ENCODE data around the gene FXYD7.
"Not testable (repeated sequence)": the region's sequence is repeated elsewhere in the genome, so short reads cannot be mapped to it uniquely, and the experiment has no call there.

Gene FXYD7

DNA sequence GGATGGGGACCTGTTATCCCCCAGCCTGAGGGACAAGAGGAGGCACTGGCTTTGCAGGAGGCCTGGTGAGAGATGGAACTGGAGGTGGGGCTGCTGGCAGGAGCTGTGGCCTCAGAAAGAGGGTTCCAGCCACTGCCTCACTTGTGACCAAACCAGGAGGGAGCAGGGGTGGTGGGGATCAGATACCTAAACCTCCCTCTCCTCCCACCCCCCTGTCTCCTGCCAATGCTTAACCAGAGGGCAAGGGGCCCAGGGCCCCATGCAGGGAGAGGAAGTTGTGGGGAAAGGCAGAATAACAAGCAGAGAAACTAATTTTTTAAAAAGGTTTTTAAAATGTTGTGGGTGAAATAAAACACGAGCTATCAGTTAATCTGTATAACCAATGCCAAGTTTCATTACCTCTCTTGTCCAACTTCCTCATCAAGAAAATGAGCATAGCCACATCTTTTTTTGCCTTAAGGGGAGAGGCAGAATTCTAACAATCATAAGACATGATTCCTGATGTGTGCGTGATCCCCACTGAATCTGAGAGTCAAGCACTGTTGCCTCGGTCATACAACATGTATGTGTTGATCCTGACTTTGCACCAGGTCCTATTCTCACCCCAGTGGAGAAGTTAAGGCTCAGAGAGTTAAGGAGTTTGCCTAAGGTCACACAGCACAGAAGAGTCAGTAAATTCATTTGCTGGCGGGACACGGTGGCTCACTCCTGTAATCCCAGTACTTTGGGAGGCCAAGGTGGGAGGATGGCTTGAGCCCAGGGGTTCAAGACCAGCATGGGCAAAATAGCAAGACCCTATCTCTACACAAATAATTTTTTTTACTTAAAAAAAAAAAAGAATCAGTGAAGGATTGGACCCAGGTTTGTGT lies 24.4 kb downstream of the FXYD7 start:
- DNase-seq = peak; percentile 39

DNA sequence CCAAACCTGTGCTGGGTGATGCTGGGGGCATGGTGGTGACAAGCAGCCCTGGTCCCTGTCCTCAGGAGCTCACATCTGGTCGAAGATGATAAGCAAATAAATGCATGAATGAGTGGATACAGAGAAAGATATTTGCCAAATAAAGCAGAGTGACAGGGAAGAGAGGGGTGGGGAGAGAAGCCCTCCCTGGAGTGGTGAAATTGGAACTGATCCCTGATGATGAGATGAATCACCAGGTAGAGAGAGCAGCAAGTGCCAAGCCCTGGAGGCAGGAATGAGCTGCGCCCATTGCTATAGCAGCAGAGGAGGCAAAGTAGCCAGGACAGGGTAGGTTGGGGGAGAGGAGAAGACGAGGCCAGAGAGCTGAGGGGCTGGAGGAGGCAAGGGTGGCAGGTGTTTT lies 25.1 kb downstream of the FXYD7 start:
- DNase-seq = no peak

DNA sequence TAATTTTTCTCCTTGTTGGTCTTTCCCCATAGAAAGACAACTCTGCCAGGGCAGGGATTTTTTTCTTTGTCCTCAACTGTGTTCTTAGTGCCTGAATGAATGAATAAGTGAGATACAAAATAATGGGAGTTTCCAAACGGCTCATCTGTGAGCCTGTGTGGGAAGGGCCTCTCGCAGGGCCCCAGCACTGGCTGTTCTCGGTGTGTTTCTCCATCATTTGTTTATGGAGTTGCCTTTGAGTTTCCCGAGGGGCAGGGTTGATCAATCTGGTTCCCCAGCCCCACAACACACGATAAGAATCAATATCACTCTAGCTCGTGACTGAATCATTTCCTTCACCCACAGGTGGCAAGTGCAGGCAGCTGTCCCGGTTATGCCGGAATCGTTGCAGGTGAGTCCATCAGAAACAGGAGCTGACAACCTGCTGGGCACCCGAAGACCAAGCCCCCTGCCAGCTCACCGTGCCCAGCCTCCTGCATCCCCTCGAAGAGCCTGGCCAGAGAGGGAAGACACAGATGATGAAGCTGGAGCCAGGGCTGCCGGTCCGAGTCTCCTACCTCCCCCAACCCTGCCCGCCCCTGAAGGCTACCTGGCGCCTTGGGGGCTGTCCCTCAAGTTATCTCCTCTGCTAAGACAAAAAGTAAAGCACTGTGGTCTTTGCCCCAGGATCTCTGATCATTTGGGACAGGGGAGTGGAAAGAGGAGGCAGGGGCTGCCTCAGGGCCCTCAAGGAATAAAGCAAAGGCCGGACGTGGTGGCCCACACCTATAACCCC lies 26.4 kb downstream of the FXYD7 start:
- DNase-seq = no peak

DNA sequence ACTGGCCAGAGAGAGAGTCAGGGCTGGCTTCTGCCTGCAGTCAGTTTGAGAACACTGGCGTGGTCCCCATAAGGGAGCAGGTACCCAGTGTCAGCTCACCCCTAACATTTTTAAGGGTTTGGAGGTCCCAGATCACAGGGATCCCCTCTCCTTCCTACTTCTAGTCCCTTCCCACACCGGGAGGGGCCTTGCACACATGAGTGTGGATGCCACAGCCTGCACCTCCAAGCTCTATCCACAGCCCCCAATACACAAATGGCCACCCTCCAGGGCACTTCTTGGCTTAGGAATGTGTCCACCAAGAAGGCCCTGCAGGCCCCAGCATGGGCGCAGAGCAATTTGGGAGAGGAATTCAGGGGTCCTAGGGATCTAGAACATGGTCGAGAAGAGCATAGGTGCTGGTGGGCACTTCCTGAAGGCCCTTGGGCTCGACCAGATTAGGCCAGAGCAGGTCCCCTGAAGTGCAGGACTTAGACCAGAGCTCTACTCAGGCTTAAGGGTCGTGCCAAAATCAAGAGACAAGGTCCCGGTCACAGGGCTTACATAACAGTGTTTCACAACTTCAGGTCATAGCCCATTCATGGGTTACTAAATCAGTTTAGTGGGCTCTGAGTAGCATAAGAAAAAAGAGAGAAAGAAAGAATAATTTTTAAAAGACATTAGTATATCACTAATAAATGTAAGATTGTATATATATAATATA lies 27.5 kb downstream of the FXYD7 start:
- DNase-seq = no peak

DNA sequence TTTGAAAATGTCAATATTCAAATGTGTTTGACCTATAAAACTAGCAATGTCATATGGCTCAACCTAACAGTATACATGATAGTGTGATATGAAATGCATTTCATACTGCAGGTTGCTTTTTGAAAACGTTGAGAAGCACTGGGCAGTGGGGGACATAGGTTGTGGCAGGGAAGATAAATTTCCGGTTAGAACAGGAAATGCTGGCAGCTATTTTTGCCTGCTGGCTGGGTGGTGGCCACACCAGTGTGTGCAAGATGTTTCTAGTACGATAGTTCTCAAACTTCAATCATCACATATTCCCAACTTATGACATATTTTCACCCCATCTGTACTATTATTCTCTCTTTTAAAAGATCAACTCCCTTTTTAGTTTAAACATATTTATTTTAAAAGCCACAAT lies 28.7 kb downstream of the FXYD7 start:
- peak; percentile 34 for DNase-seq

DNA sequence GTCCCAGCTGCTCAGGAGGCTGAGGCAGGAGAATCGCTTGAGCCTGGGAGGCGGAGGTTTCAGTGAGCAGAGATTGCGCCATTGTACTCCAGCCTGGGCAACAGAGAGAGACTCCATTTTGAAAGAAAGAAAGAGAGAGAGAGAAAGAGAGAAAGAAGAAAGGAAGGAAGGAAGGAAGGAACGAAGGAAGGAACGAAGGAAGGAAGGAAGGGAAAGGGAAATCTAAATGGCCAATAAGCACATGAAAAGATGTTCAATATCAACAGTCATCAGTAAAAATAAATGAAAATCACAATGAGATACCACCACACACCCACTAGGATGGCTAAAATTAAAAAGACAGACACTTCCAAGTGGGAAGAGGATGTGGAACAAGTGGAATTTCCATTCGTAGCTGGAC lies 31.2 kb downstream of the FXYD7 start:
- DNase-seq = no peak

DNA sequence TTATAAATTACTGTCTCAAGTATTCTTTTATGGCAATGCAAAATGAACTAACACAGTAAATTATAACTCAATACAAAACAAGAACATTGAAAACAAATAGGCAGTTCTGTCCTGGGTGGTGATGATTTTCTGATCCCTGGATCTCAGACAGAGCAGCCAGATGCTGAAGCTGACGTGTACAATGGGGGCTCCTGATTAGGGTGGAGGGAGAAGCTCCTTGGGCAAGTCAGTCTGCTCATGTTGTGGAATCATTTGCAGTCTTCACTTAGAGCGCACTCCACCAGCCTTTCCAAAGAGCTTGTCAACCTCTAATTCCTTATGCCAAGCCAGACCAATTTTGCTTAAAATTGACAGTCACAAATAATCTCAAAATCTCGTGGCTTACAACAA lies 33.1 kb downstream of the FXYD7 start:
- DNase-seq = no peak

DNA sequence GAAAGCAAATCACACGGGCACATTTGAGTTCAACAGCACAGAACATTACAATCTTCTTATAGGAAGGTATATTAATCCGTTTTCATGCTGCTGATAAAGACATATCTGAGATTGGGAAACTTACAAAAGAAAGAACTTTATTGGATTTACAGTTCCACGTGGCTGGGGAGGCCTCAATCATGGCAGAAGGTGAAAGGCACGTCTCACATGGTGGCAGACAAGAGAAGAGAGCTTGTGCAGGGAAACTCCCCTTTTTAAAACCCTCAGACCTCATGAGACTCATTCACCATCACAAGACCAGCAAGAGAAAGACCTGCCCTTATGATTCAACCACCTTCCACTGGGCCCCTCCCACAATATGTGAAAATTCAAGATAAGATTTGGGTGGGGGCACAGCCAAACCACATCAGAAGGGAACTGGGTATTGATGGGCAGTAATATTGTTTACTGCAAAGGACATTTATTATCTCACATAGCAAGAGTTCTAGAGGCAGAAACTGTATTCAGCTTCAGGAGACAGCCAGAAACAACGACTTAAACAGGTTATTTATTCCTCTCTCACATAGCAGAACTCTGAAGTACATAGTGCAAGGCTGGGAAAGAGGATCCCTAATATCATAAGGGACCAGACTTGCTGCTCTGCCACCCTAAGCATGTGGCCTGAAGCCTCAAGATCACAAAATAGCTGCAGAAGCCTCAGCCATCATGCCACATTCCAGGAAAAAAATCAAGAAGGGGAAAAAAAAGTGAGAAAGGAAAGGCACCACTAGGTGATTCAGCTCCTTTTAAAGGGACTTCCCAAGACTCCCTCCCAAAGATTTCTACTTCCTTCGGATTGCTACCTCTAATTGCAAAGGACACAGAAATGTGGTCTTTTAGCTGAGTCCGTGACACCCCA lies 34.6 kb downstream of the FXYD7 start:
- DNase-seq = no peak

DNA sequence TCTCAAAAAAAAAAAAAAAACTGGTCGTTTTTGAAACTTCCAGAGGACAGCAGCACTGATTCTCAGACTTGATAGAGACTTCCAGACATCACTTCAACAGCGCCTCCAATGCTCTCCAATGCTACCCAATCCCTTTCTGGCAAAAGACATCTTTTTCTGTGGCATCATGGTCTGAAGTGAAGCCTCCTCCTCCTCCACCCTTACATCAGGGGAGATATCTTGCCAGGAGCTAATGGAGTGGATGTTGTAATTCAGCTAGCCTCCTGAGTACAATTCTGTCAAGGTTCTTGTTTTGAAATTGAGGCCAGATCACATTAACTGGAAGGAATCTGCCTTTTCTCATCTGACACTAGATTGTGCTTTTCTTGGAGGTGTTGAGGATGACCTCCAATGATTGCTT lies 35.6 kb downstream of the FXYD7 start:
- DNase-seq = no peak

DNA sequence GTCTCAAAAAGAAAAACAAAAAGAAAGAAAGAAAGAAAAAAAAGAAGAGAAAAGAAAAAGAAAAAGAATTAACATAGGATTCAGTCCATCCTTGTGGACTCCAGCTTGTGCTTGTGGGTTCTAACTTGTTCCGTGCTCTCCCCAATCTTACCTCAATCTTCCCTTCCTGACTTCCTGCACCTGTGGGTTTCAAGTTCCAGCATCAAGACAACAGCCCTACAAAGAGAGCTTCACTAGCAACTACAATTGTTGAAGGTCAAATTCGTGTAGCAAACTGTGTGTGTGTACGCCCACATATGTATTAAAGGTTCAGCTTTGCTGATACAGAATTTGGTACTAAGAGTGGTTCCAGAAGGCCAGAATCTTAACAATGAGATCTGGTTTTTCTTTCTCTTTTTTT lies 36.8 kb downstream of the FXYD7 start:
- DNase-seq = no peak

DNA sequence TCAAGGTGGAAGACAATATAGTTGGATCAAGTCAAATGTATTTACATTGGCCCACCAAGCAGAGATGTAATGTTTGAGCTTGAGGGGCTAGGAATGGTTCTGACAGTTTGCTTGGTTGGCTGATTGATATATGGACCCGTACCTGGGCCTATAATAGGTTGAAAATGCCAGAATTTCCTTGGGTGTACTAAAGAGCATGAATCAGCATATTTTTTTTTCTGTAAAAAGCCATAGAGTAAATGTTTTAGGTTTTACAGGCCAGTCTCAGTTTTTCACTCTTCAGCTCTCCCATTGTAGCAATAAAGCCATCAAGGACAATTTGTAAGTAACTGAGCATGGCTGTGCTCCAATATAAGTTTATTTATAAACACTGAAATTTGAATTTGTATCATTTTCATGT lies 38.3 kb downstream of the FXYD7 start:
- DNase-seq = no peak

DNA sequence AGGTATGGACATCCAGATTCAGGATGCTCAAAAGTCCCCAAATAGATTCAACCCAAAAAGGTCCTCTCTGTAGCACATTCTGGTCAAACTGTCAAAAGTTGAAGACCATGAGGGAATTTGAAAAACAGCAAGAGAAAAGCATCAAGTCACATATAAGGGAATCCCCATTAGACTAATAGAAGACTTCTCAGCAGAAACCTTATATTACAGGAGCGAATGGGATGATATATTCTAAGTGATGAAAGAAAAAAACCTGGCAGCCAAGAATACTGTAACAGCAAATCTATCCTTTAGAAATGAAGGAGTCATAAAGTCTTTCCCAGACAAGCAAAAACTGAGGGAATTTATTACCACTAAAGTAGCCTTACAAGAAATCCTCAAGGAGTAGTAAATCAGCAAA lies 41.2 kb downstream of the FXYD7 start:
- DNase-seq = no peak

DNA sequence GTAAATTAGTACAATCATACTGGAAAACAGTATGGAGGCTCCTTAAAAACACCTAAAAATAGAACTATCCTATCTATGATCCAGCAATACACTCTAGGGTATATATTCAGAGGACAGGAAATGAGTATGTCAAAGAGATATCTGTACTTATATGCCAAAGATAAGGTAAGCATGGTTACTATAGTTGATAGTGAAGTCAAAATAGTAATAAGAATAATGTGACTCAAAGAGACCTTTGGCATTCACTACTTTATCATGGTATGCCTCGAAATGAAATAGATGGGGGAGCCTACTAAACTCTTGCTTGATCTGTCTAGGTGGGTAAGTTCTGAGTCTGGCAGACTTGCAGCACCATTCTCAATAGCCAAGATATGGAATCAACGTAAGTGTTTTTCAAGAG lies 41.8 kb downstream of the FXYD7 start:
- DNase-seq = no peak

DNA sequence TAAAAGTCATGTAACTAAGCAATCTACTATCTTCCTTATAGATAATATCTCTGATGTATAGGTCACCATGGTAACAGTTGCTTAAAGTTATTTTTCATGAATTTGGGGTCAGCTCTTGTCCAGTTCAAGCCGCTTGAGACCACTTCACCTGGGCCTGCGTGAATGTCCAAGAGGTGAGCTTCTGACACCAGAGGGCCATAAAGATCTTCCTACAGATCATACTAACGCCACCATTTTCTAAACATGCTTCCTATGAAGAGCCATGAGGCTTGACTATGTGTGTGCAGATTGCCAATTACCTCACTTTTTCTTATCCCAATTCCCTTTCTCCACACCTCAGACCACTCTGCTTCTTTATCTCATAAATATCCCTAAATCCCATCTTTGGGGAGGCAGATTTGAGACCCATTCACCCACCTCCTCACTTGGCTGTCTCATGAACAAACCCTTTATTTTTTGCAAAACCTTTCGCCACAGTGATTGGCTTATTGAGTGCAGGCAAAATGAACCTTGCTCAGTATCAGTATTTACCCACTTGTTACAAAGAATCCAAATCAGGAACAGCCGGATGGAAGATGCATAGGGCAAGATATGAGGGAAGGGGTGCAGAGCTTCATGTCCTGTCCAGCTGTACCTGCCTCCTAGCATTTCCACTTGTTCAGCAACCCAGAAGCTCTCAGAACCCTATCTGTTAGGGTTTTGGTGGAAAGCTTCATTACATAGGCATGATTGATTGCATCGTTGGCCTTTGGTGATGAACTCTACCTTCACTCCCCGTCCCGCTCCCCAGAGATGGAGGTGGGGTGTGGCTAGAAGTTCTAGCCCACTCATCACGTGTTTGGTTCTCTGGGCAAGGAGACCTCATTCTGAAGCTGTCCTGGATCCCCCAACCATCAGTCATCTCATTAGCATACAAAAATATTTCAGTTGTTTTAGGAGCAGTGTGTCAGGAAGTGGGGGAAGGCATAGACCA lies 51.2 kb downstream of the FXYD7 start:
- no peak for DNase-seq

DNA sequence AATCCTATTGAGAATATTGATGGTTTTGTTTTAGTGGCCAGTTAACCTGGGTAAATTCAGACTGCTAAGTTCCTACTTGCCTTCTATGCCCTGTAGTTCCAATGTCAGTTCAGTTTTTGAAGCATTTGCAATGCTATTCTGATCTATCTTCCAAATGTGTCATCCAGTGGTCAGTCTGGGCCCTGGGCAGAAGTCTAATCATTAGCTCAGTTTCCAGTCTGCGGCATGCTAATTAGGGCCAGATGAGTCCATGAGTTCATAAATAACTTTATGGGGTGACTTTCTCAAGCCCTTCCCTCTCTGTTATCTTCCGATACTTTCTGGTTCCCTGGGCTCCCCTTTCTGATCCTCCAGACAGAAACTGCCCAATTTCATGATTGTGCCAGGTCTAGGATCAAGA lies 52.8 kb downstream of the FXYD7 start:
- no peak for DNase-seq

DNA sequence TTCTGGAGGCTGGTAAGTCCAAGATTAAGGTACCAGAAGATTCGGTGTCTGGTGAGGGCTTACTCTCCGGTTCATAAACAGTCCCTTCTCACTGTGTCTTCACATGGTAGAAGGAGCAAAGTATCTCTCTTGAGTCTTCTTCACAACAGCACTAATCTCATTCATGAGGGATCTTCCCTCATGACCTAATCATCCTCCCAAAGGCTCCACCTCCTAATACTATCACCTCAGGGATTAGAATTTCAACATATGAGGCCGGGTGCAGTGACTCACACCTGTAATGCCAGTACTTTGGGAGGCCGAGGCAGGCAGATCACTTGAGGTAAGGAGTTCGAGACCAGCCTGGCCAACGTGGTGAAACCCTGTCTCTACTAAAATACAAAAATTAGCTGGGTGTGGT lies 53.8 kb downstream of the FXYD7 start:
- DNase-seq = not testable (repeated sequence)

DNA sequence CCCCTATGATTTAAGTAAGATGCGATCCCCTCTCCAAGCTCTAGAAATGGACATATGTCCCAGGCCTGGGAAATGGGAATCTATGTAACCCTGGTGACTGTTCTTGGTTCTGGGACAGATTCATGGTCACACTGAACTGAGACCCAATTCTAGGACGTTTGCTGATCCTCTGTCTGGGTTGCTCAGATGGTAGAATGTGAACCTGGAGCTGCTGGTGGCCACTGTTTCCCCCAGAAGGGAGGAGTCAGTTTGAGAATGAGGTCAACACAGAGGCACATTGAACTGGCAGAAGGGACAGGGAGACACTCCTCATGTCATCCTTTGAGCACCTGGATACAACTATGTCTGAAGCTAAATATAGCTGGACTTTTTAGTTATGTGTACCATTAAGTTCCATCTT lies 56.4 kb downstream of the FXYD7 start:
- no peak for DNase-seq

DNA sequence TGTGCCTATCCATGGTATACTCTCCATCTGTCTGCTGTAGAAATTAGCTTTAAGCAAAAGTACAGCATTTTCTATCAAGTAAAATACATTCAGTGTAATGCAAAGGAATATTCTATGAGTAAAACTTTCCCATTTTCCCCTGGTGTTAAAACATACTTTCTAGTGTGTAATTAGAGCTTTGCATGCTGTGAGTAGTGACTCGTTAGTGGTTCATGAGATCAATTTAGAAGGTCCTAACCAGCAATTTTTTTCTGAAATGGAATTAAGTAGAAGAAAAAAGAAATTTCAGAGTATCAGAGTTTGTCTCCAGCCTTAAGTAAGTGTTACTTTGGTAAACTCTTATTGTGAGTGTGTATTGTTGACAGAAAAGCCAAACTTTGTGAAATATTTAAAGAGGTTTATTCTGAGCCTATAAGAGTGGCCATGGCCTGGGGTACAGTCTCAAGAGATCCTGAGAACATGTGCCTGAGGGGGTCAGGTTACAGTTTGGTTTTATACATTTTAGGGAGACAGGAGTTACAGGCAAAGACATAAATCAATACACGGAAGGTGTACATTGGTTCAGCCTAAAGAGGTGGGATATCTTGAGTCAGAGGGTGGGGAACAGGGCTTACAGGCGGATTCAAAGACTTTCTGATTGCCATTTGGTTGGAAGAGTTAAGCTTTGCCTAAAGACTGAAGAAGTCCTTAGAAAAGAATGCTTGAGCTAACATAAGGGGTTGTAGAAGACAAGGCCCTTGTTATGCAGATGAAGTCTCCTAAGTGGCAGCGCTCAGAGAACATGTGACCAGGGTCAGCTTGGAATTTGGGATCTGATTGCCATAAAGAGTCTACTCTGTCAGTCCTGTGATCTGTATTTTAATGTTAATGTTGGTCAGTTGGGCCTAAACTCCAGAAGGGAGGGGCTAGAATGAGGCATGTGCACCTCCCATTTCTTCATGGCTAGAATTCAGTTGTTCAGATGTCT lies 60.0 kb downstream of the FXYD7 start:
- no peak for DNase-seq

Measured in CD4-positive, alpha-beta T cell treated with Interleukin-17A for 4 hours (primary cell).